Hematopoietic multipotent progenitor cell (in vitro differentiated cells): Measurements from ENCODE around the gene CCT2. TPM values are rescaled to one million over a fixed set of nuclear protein-coding genes. Genes with fewer than 3 reads are reported as not detected.

Experiments used
- DNase-seq, 3 donors: peaks; one replicate each; pipeline ENCODE4 v3.0.0-alpha.2; 2011 to 2015; ENCODE audit warnings: low read depth in 2 of 3, low spot score in 2 of 3
- small RNA-seq: library from RNA; depleted of rRNA; stranded (forward); fragments of <200 nt; gene quantifications from one replicate; pipeline ENCODE3, GENCODE V24; 2012
- total RNA-seq: library from RNA; depleted of rRNA; stranded (reverse); fragments of >200 nt; gene quantifications from one replicate; pipeline ENCODE4 v1.2.3, GENCODE V29; 2012

CCT2 gene
- total RNA-seq, 1 donor = 194 TPM

DNA sequence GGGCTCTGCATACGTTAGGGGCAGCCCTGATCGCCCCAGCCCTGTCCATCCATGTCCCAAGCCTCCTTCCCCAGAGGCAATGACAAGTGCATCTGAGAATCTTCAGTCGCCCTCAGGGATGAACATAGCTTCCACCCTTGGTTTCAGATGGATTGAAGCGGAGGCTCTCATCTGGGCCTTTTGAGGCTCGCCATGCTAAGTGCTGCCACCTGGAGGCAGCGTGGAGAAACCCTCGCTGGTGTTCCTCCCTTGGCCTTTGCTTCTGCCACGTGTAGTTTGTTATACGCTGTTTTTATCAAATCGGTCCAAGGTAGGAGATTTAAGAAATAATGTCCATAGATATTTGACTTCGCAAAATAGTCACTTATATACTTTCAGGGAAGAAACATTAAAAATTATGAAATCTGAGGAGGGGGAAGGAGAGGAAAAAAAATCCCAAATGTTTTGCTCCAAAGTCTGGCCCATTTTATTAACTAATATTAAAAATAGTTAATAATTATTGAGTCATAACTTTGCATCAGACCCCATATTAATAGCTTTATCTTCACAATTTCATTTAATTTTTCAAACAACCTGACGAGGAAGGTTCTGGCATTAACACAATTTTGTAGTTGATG lies 54.2 kb downstream of the CCT2 start:
- DNase-seq = peak; percentile 25 to 76 (median 53)

DNA sequence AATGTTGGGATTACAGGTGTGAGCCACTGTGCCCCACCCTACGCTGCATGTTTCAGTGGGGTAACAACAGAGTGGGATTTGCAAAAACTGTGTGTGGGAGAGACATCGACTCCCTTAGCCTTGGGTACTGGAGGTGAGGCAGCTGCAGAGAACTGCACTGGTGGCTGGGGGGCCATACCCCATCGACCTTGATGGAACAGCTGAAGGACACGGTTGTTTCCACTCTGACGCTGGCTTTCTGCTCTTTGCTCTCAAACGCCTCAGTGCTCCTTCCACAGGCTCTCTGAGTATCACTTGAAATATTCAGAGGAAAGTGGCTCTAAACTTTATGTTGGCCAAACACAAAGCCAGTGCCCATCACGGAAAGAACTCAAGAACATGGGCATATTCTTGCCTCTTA lies 56.3 kb downstream of the CCT2 start:
- DNase-seq = no peak

DNA sequence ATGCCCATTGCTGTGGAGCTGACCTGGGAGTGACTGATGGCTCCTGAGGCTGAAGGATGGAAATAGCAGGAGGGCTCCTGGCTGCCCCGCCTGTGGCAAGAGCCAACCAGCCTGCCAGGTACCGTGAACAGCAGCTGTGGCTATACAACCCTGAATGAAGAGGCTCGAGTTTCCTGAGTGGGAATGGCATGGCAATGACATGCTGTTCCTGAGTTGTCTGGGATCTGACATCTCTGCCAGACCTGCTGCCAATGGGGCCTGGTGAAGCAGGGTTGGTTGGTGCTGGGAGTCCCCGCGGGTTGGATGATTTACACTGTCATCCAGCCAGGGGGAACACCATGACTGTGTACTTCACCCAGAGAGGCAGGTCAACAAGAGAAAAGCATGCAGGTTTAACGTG lies 57.3 kb downstream of the CCT2 start:
- DNase-seq = no peak

DNA sequence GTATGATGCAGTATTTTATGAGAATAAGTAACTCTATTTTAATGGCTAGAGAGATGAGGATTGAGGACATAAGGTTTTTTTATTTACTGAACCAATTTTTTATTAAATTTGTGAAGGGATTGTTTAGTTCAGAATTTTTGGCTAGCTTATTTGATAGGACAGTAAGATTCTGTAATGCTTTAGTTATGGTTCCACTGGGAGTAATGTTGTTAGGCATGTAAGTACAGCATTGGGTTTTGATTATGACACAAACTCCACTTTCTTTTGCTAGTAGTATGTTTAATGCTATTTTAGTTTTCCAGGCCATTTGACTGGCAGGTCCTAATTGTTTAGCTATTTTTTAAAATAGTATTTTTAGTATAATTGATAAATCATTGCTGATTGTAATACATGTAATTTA lies 59.3 kb downstream of the CCT2 start:
- no peak for DNase-seq

DNA sequence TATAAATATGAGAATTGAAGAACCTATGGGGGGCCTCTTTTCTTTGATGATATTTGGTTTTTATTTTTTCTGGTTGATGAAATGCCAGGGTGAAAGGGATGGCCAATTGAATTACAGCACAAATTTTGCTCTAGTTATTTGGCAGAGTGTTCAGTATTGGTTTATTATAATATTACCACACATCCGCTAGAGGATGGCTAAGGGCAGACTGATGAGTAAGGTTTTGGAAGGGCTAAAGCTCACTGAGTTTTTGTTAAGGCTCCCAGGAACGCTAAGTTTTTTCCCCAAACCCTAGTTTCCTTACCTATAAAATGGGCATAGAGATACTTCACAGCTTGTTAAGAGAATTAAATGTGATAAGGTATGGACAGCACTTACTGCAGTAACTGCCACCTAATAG lies 59.8 kb downstream of the CCT2 start:
- no peak for DNase-seq

DNA sequence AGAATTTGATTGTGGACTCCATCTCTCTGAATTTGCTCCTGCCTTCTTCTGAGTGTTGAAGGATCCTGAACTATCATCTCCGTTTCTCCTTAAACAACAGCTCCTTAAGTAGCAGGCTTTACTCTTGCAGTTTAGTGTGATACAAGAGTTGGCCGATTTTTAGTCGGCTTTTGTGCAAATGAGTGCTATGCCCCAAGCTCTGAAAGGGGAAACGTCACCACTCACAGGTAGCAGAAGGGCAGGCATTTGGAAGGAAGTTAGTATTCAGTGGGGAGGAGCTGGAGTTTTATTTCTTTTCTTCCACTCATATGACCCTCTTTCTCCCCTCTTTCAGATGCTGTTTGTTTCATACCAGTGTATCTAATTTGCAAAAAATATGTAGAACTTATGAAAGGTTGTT lies 61.9 kb downstream of the CCT2 start:
- DNase-seq = no peak

DNA sequence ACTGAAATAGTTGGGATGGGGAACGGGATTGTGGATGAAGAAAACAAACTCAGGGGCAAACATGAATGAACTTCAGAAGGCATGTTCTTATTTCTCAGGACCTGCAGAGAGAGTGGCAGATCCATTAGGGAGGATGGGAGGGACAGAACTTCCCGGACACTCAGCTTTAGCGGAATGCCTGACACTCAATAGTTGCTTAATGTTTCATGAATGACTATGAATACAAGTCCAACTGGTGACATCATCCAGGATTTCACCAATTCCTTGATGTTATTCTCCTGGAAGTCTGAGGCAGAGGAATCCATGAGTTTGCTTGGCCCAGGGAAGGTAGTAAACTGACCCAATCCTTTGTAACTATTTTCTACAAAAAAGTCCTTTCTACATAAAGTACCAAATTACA lies 63.2 kb downstream of the CCT2 start:
- DNase-seq = no peak

DNA sequence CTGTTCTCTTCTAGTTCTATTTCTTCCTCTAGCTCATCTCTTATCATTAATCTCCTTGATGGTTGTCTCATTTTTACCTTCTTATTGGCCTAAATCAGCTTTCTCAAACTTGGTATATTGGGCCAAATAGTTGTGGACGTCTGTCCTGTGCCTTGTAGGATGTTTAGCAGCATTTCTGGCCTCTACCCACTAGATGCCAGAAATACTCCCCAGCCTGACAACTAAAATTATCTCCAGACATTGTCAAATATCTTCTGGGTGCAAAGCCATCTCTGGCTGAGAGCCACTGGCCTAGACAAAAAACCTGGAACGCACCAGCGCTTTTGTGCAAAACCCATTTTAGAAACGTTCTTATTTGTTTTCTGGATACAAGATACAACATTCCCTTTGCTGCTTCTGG lies 64.3 kb downstream of the CCT2 start:
- DNase-seq = no peak

Small RNAs within 50 kb of the gene (small RNA-seq; reads per million reads assigned to genes)
- gene MIR3913-1 = 0.20 reads per million

Other genes starting within 250 kb of the CCT2 start
- 55.5 TPM for gene LYZ, start 237.1 kb upstream of the CCT2 start, total RNA-seq
- 28.5 TPM for gene YEATS4, start 225.7 kb upstream of the CCT2 start, total RNA-seq
- gene FRS2, start 115.1 kb upstream of the CCT2 start, total RNA-seq = 21.0 TPM
- gene LRRC10, start 25.4 kb downstream of the CCT2 start, total RNA-seq = not detected
- 0.27 TPM for gene BEST3, start 113.8 kb downstream of the CCT2 start, total RNA-seq
- 15.1 TPM for gene RAB3IP, start 153.4 kb downstream of the CCT2 start, total RNA-seq
- gene MYRFL, start 239.8 kb downstream of the CCT2 start, total RNA-seq = not detected